Liver (tissue), 9 donors: Measurements from ENCODE around the gene DPY19L1. TPM values are rescaled to one million over a fixed set of nuclear protein-coding genes. Genes with fewer than 3 reads are reported as not detected.

ENCODE experiments used
- DNase-seq: peaks from one replicate; pipeline ENCODE4 v3.0.0-alpha.2; 2017; ENCODE audit warnings: low spot score
- H3K27ac ChIP-seq, 2 donors: one replicate each; pipeline ENCODE4 v1.7.0; 2013; ENCODE audit warnings: inconsistent platforms in 2 of 2, low read length in 2 of 2, control low read depth in 1 of 2, low read depth in 1 of 2, mild to moderate bottlenecking in 1 of 2
- H3K27me3 ChIP-seq, 4 donors: one replicate each; pipeline versions ENCODE4 v1.6.1 to v1.7.0; 2013; ENCODE audit warnings: low read length in 3 of 4, inconsistent platforms in 1 of 4, mild to moderate bottlenecking in 1 of 4, moderate library complexity in 1 of 4; ENCODE audit not compliant: control insufficient read depth in 4 of 4, insufficient read depth in 4 of 4
- H3K36me3 ChIP-seq, 4 donors: one replicate each; pipeline versions ENCODE4 v1.6.1 to v1.7.0; 2013; ENCODE audit warnings: low read length in 3 of 4, mild to moderate bottlenecking in 3 of 4, low read depth in 1 of 4, moderate library complexity in 1 of 4; ENCODE audit not compliant: control insufficient read depth in 4 of 4, insufficient read depth in 3 of 4
- H3K4me1 ChIP-seq, 4 donors: one replicate each; pipeline versions ENCODE4 v1.6.1 to v1.7.0; 2013; ENCODE audit warnings: low read length in 3 of 4, mild to moderate bottlenecking in 3 of 4, moderate library complexity in 1 of 4; ENCODE audit not compliant: control insufficient read depth in 4 of 4, insufficient read depth in 4 of 4
- H3K4me3 ChIP-seq, 3 donors: one replicate each; pipeline versions ENCODE4 v1.6.1 to v1.7.0; 2013; ENCODE audit warnings: low read length in 3 of 3, control low read depth in 1 of 3, low read depth in 1 of 3, mild to moderate bottlenecking in 1 of 3
- H3K9ac ChIP-seq, 2 donors: one replicate each; pipeline ENCODE4 v1.7.0; 2013; ENCODE audit warnings: low read length in 2 of 2, mild to moderate bottlenecking in 2 of 2, moderate library complexity in 2 of 2, control low read depth in 1 of 2, low read depth in 1 of 2
- H3K9me3 ChIP-seq, 4 donors: one replicate each; pipeline versions ENCODE4 v1.6.1 to v1.7.0; 2013; ENCODE audit warnings: low read length in 3 of 4; ENCODE audit not compliant: control insufficient read depth in 4 of 4
- ATF3 ChIP-seq: IDR thresholded peaks from 2 replicates; pipeline ENCODE4 v1.6.1; 2016; ENCODE audit warnings: antibody characterized with exemption
- CTCF ChIP-seq: fragments of 150-350 bp; IDR thresholded peaks from 2 replicates; pipeline ENCODE4 v1.5.1; 2017; ENCODE audit warnings: improper control_type of control experiment, low read depth, low read length; ENCODE audit not compliant: missing input control
- EGR1 ChIP-seq, 2 donors: IDR thresholded peaks; 2 replicates each; pipeline ENCODE4 v1.6.1; 2016 to 2018; ENCODE audit warnings: antibody characterized with exemption in 2 of 2, low read depth in 2 of 2
- FOXA1 ChIP-seq: IDR thresholded peaks from 2 replicates; pipeline ENCODE4 v1.6.1; 2016; ENCODE audit warnings: antibody characterized with exemption
- FOXA2 ChIP-seq: IDR thresholded peaks from 2 replicates; pipeline ENCODE4 v1.6.1; 2016; ENCODE audit warnings: antibody characterized with exemption
- GABPA ChIP-seq, 2 donors: IDR thresholded peaks in 1 of 2; conservative IDR thresholded peaks in 1 of 2; 2 replicates each; pipeline ENCODE4 v1.6.1; 2016; ENCODE audit warnings: antibody characterized with exemption in 2 of 2, mild to moderate bottlenecking in 1 of 2, moderate library complexity in 1 of 2
- HNF4A ChIP-seq, 2 donors: conservative IDR thresholded peaks; 2 replicates each; pipeline ENCODE4 v1.6.1; 2016; ENCODE audit warnings: antibody characterized with exemption in 2 of 2, mild to moderate bottlenecking in 2 of 2
- HNF4G ChIP-seq: IDR thresholded peaks from 2 replicates; pipeline ENCODE4 v1.6.1; 2016; ENCODE audit warnings: antibody characterized with exemption
- JUND ChIP-seq, 2 donors: IDR thresholded peaks; 2 replicates each; pipeline ENCODE4 v1.6.1; 2016; ENCODE audit warnings: antibody characterized with exemption in 2 of 2
- MAX ChIP-seq: IDR thresholded peaks from 2 replicates; pipeline ENCODE4 v1.6.1; 2016; ENCODE audit warnings: antibody characterized with exemption
- NR2F2 ChIP-seq: IDR thresholded peaks from 2 replicates; pipeline ENCODE4 v1.6.1; 2016; ENCODE audit warnings: antibody characterized with exemption
- RAD21 ChIP-seq, 2 donors: IDR thresholded peaks; 2 replicates each; pipeline ENCODE4 v1.6.1; 2016; ENCODE audit warnings: antibody characterized with exemption in 2 of 2, mild to moderate bottlenecking in 2 of 2
- REST ChIP-seq: IDR thresholded peaks from 2 replicates; pipeline ENCODE4 v1.6.1; 2016; ENCODE audit warnings: antibody characterized with exemption, mild to moderate bottlenecking
- RXRA ChIP-seq, 2 donors: IDR thresholded peaks; 2 replicates each; pipeline ENCODE4 v1.6.1; 2017 to 2018; ENCODE audit warnings: antibody characterized with exemption in 2 of 2, mild to moderate bottlenecking in 1 of 2
- SP1 ChIP-seq: IDR thresholded peaks from 2 replicates; pipeline ENCODE4 v1.6.1; 2018; ENCODE audit warnings: antibody characterized with exemption, mild to moderate bottlenecking
- TAF1 ChIP-seq: conservative IDR thresholded peaks from 2 replicates; pipeline ENCODE4 v1.6.1; 2016; ENCODE audit warnings: antibody characterized with exemption, mild to moderate bottlenecking
- YY1 ChIP-seq: IDR thresholded peaks from 2 replicates; pipeline ENCODE4 v1.6.1; 2016; ENCODE audit warnings: antibody characterized with exemption, mild to moderate bottlenecking
- ZBTB33 ChIP-seq: IDR thresholded peaks from 2 replicates; pipeline ENCODE4 v1.6.1; 2016; ENCODE audit warnings: antibody characterized with exemption
- WGBS: extraction: QIAGEN DNeasy Blood & Tissue Kit; methylation state at CpG from one replicate; pipeline ENCODE4 v1.1.7; 2013; 5-methylcytosine and 5-hydroxymethylcytosine counted together
- polyA plus RNA-seq, 2 donors: library from polyadenylated mRNA; stranded (reverse) in 1 of 2; unstranded in 1 of 2; fragments of 200-250 nt in 1 of 2; fragments of >200 nt in 1 of 2; fragmentation: Nextera tagmentation in 1 of 2; extraction: Ambion mirVana in 1 of 2; gene quantifications; one replicate each; pipeline versions ENCODE4 v1.2.1 to v1.2.3, GENCODE V29; 2013 to 2015
- total RNA-seq, 2 donors: library from RNA; depleted of rRNA; stranded (reverse); fragments of >200 nt; gene quantifications; one replicate each; pipeline ENCODE4 v1.2.3, GENCODE V29; 2014
- donor health status: healthy.
- donor health status: healthy.
- donor health status: healthy.
- donor health status: healthy.
- donor health status: healthy.

The DPY19L1 gene
- total and polyA plus RNA-seq, 4 donors, result 3.9 to 24.2 (median 16.9) TPM

GRCh38 chr7:35015346-35015859, 21.9 kb downstream of the DPY19L1 start (continued):
- no peak for TF ChIP-seq SP1
- no peak for TF ChIP-seq JUND (IDR thresholded peaks at IDR 0.05)
- TF ChIP-seq MAX, result no peak
- TF ChIP-seq HNF4G, result no peak

- WGBS, result 86% methylated on average over 3 of the region's 3 CpGs
- no peak overlapping the region for H3K4me3 ChIP-seq
- no peak overlapping the region for H3K27ac ChIP-seq
- H3K27me3 ChIP-seq, result no peaks in the 10 kb centered on the region
- no peak for DNase-seq
- H3K4me1 ChIP-seq, result no peaks in the 10 kb centered on the region
- peaks cover 0 to 20% (median 6%) of the 10 kb centered on the region in 4 donors for H3K36me3 ChIP-seq
- no peak overlapping the region for H3K9ac ChIP-seq
- no peaks in the 10 kb centered on the region for H3K9me3 ChIP-seq
- TF ChIP-seq RAD21 (IDR thresholded peaks at IDR 0.05), result no peak
- no peak for TF ChIP-seq CTCF
- no peak for TF ChIP-seq JUND (IDR thresholded peaks at IDR 0.05)
- TF ChIP-seq ZBTB33, result no peak
- TF ChIP-seq HNF4A (conservative IDR thresholded peaks at IDR 0.05), result no peak
- TF ChIP-seq TAF1, result no peak
- TF ChIP-seq FOXA2, result no peak
- no peak for TF ChIP-seq FOXA1
- TF ChIP-seq RXRA (IDR thresholded peaks at IDR 0.05), result no peak
- TF ChIP-seq YY1, result no peak
- no peak for TF ChIP-seq EGR1 (IDR thresholded peaks at IDR 0.05; ENCODE audit: low read depth in 2 of 2)
- no peak for TF ChIP-seq REST
- no peak for TF ChIP-seq ATF3
- no peak for TF ChIP-seq MAX
- TF ChIP-seq HNF4G, result no peak
- TF ChIP-seq NR2F2, result no peak
- no peak for TF ChIP-seq SP1
- TF ChIP-seq GABPA (IDR thresholded peaks at IDR 0.05 in 1 of 2, conservative IDR thresholded peaks at IDR 0.05 in 1 of 2), result no peak
These were observed 25.1 kb downstream of the DPY19L1 start for GRCh38 chr7:35012160-35012559.
